Measurements from ENCODE around the gene GNL2.
"Not testable (repeated sequence)": the region's sequence is repeated elsewhere in the genome, so short reads cannot be mapped to it uniquely, and the experiment has no call there.

Gene GNL2

DNA sequence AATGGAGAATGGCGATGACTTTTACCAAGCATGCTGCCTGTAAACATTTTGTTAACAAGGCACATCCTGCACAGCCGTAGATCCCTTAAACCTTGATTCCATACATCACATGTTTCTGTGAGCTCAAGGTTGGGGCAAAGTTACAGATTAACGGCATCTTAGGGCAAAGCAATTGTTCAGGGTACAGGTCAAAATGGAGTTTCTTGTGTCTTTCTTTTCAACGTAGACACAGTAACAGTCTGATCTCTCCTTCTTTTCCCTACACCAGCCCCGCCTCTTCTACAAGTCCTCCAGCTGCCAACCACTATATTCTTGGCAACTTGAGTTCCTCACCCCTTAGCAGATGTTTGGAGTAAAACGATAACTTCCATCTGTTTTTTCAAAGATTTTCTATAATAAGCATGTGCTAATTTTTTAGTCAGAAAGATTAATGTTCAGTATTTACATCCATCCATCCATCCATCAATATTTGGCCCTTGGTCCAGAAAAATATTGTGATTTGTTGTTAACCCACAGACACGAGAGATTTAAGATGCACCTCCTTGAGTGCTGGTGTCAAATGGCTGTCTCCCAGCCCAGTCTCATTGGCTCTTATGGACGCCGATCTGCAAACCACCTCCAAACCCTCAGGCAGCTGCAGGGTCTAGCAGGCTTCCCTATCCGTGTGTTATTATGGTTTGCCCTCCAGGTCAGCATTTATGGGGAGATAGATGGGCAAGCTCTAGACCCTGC is 35.2 kb downstream of the GNL2 start:
- Mint-ChIP-seq H3K27ac (peak overlapping the region; percentile 28 to 45 (median 41)), H3K4me1 (peaks cover 42% of the 10 kb centered on the region), H3K36me3 (ENCODE audit: low read depth) (peaks cover 28% of the 10 kb centered on the region), H3K9me3 (no peaks in the 10 kb centered on the region), H3K27me3 (ENCODE audit: low read depth) (no peaks in the 10 kb centered on the region), H3K4me3 (peak overlapping the region in 1 of 3 experiments; percentile 11)
- TF ChIP-seq, protein P1, sequence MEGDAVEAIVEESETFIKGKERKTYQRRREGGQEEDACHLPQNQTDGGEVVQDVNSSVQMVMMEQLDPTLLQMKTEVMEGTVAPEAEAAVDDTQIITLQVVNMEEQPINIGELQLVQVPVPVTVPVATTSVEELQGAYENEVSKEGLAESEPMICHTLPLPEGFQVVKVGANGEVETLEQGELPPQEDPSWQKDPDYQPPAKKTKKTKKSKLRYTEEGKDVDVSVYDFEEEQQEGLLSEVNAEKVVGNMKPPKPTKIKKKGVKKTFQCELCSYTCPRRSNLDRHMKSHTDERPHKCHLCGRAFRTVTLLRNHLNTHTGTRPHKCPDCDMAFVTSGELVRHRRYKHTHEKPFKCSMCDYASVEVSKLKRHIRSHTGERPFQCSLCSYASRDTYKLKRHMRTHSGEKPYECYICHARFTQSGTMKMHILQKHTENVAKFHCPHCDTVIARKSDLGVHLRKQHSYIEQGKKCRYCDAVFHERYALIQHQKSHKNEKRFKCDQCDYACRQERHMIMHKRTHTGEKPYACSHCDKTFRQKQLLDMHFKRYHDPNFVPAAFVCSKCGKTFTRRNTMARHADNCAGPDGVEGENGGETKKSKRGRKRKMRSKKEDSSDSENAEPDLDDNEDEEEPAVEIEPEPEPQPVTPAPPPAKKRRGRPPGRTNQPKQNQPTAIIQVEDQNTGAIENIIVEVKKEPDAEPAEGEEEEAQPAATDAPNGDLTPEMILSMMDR (IDR thresholded peaks at IDR 0.05; ENCODE audit: unreplicated experiment in 3 of 3): no peak

- Mint-ChIP-seq H3K4me1 (peaks cover 42% of the 10 kb centered on the region), H3K27ac (peak overlapping the region in 1 of 3 experiments; percentile 45), H3K36me3 (ENCODE audit: low read depth) (peaks cover 23% of the 10 kb centered on the region)
- not testable (repeated sequence) for H3K27me3 Mint-ChIP-seq (ENCODE audit: low read depth); H3K9me3 Mint-ChIP-seq; H3K4me3 Mint-ChIP-seq
These were observed 35.8 kb downstream of the GNL2 start for GRCh38 chr1:37559957-37560379.

GRCh38 chr1:37559080-37559479 is 36.7 kb downstream of the GNL2 start:
- TF ChIP-seq, protein P1 (IDR thresholded peaks at IDR 0.05; ENCODE audit: unreplicated experiment in 3 of 3): no peak
- H3K27ac Mint-ChIP-seq: peak overlapping the region in 1 of 3 experiments; percentile 2
- H3K4me1 Mint-ChIP-seq: peaks cover 44% of the 10 kb centered on the region
- peaks cover 20% of the 10 kb centered on the region for H3K36me3 Mint-ChIP-seq (ENCODE audit: low read depth)
- H3K9me3 Mint-ChIP-seq: no peaks in the 10 kb centered on the region
- H3K27me3 Mint-ChIP-seq (ENCODE audit: low read depth): no peaks in the 10 kb centered on the region
- peak overlapping the region in 2 of 3 experiments; percentile 65 to 98 for H3K4me3 Mint-ChIP-seq

- H3K4me3 Mint-ChIP-seq: peak overlapping the region; percentile 65 to 98 (median 72)
- peak overlapping the region; percentile 2 to 29 (median 11) for H3K27ac Mint-ChIP-seq
- no peaks in the 10 kb centered on the region for H3K27me3 Mint-ChIP-seq (ENCODE audit: low read depth)
- no peaks in the 10 kb centered on the region for H3K9me3 Mint-ChIP-seq
- TF ChIP-seq, protein P1 (IDR thresholded peaks at IDR 0.05; ENCODE audit: unreplicated experiment in 3 of 3): no peak
- peaks cover 22% of the 10 kb centered on the region for H3K36me3 Mint-ChIP-seq (ENCODE audit: low read depth)
- peaks cover 49% of the 10 kb centered on the region for H3K4me1 Mint-ChIP-seq
These were observed 37.3 kb downstream of the GNL2 start for GRCh38 chr1:37558411-37558810.

DNA sequence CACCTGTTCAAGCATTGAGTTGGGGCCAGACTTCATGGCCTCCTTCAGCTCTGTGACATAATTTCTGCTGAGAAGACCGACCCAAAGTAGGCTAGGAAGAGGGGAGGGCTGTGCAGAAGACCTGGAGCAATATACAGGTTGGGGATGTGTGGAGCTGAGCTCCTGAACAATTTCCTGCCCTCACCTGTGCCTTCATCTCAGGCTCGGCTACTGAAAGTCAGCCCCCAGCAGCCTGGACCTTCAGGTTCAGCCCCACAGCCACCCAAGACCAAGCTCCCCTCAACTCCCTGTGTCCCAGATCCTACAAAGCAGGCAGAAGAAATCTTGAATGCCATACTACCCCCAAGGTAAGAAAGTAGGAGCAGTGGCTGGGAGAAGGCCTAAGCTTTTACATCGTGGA is 38.3 kb downstream of the GNL2 start:
- H3K36me3 Mint-ChIP-seq (ENCODE audit: low read depth): peaks cover 25% of the 10 kb centered on the region
- peak overlapping the region; percentile 74 to 96 (median 93) for H3K27ac Mint-ChIP-seq
- H3K9me3 Mint-ChIP-seq: no peaks in the 10 kb centered on the region

DNA sequence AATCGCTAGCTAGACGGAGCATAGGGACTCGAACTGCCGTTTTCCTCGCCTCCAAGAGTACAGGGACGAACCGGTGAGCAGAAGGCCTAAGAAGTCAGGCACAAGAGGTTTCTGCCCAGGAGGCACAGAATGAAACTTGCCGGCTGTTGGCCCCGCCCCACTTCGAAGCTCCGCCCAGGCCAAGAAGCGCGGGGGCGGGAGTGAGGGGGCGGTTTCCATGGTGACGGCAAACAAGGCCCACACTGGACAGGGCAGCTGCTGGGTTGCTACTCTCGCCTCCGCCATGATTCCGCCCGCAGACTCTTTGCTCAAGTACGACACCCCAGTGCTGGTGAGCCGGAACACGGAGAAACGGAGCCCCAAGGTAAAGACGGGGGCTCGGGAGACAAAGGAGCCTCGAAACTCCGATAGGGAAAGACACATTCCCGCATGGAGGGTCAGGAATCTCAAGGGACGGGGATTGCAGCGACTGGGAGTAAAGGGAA is 39.0 kb downstream of the GNL2 start, which contains the start of gene DNALI1:
DNALI1 (plus strand) TSS at position 229 of the 485 bp plus-strand sequence; CDS start at position 284, 55 bp downstream.
- peaks cover 26% of the 10 kb centered on the region for H3K36me3 Mint-ChIP-seq (ENCODE audit: low read depth)
- peak within 1 kb of the TSS; percentile 90 to 98 (median 93) for H3K4me3 Mint-ChIP-seq
- peak within 1 kb of the TSS; percentile 74 to 96 (median 93) for H3K27ac Mint-ChIP-seq
- H3K9me3 Mint-ChIP-seq: no peaks in the 10 kb centered on the region
- TF ChIP-seq, protein P1 (IDR thresholded peaks at IDR 0.05; ENCODE audit: unreplicated experiment in 3 of 3): no peak
- H3K4me1 Mint-ChIP-seq: peaks cover 64% of the 10 kb centered on the region
- no peaks in the 10 kb centered on the region for H3K27me3 Mint-ChIP-seq (ENCODE audit: low read depth)

More for the DNA sequence above, 38.3 kb downstream of the GNL2 start:
- TF ChIP-seq, protein P1 (IDR thresholded peaks at IDR 0.05; ENCODE audit: unreplicated experiment in 3 of 3): no peak
- Mint-ChIP-seq H3K27me3 (ENCODE audit: low read depth) (no peaks in the 10 kb centered on the region), H3K4me1 (peaks cover 58% of the 10 kb centered on the region), H3K4me3 (peak overlapping the region; percentile 90 to 98 (median 93))
